ENCODE measurements around the gene LONP1. TPM values are rescaled to one million over a fixed set of nuclear protein-coding genes. Genes with fewer than 3 reads are reported as not detected.

The LONP1 gene
- total and polyA plus RNA-seq, 9 donors = 25.5 to 77.2 (median 51.4) TPM

DNA sequence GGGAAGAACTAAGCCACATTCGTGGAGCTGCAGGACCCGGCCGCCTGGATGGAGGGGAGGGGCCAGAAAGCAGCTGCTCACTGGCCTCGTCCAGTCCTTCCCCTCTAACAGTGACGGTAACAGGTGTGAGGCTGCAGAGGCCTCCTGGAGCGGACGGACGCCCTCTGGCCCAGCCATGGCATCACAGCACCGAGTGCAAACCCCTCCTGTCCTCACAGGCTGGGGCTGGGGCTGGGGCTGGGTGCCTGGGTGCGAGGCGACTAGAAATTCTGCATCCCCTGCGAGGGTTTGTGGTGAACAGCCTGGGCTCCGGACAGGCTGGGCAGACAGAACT is 43.2 kb downstream of the LONP1 start:
- Histone ChIP-seq H3K27me3 (no peaks in the 10 kb centered on the region), H3K27ac (no peak overlapping the region), H3K36me3 (no peaks in the 10 kb centered on the region), H3K4me3 (no peak overlapping the region), H3K4me1 (ENCODE audit: insufficient read depth) (peaks cover 10% of the 10 kb centered on the region), H3K9me3 (no peaks in the 10 kb centered on the region)
- intact Hi-C loops (cut with DNase I) = loop anchor here in 1 of 4 donors (5.0 kb wide), 1 partner anchor 49 kb away; no protein-coding TSS in a partner anchor
- peak in 1 of 5 donors; percentile 26 for DNase-seq
- 50 to 64% (median 56%) methylated on average over 13 of the region's 13 CpGs for WGBS, 3 donors
- TF ChIP-seq POLR2A (IDR thresholded peaks at IDR 0.05) (no peak), EP300 (IDR thresholded peaks at IDR 0.05) (no peak)
- TF ChIP-seq, protein P1, sequence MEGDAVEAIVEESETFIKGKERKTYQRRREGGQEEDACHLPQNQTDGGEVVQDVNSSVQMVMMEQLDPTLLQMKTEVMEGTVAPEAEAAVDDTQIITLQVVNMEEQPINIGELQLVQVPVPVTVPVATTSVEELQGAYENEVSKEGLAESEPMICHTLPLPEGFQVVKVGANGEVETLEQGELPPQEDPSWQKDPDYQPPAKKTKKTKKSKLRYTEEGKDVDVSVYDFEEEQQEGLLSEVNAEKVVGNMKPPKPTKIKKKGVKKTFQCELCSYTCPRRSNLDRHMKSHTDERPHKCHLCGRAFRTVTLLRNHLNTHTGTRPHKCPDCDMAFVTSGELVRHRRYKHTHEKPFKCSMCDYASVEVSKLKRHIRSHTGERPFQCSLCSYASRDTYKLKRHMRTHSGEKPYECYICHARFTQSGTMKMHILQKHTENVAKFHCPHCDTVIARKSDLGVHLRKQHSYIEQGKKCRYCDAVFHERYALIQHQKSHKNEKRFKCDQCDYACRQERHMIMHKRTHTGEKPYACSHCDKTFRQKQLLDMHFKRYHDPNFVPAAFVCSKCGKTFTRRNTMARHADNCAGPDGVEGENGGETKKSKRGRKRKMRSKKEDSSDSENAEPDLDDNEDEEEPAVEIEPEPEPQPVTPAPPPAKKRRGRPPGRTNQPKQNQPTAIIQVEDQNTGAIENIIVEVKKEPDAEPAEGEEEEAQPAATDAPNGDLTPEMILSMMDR (IDR thresholded peaks at IDR 0.05) = no peak

DNA sequence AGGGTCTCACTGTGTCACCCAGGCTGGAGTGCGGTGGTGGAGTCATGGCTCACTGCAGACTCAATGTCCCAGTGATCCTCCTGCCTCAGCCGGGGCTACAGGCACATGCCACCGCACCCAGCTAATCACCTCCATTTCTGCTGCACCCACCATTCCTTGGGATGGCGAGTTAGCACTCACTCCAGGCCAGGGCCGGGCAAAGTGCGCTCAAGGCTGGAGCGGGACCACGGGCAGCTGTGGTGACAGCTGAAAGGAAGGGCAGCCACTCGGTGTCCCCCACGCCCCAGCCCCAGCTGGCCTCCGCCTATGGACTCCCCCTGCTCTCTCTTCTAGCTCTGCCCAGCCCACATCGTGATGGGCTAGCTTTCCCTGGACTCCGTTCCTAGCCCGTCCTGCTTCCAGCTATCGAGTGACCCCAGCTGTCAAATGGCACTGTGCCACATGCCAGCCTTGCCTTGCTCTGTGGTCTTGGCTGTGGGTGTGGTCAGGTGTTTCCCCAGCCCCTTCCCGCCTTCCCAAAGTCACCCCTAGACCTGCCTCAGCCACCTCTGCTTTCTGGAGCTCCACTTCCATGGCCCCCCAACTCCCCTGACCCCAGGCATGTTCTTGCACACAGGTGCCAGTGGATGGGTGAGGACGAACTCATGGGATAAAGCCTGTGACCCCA is 43.7 kb downstream of the LONP1 start:
- H3K4me3 ChIP-seq = no peak overlapping the region
- no peak overlapping the region for H3K27ac ChIP-seq
- no peaks in the 10 kb centered on the region for H3K36me3 ChIP-seq
- intact Hi-C loops (cut with DNase I) = loop anchor here in 1 of 4 donors (5.0 kb wide), 1 partner anchor 49 kb away; no protein-coding TSS in a partner anchor
- 62 to 73% (median 64%) methylated on average over 17 of the region's 17 CpGs for WGBS, 3 donors
- no peak for TF ChIP-seq POLR2A (IDR thresholded peaks at IDR 0.05)
- TF ChIP-seq EP300 (IDR thresholded peaks at IDR 0.05) = no peak
- TF ChIP-seq, protein P1 (IDR thresholded peaks at IDR 0.05) = no peak
- H3K4me1 ChIP-seq (ENCODE audit: insufficient read depth) = peaks cover 8% of the 10 kb centered on the region
- H3K27me3 ChIP-seq = no peaks in the 10 kb centered on the region
- no peaks in the 10 kb centered on the region for H3K9me3 ChIP-seq
- DNase-seq = peak in 1 of 5 donors; percentile 31

DNA sequence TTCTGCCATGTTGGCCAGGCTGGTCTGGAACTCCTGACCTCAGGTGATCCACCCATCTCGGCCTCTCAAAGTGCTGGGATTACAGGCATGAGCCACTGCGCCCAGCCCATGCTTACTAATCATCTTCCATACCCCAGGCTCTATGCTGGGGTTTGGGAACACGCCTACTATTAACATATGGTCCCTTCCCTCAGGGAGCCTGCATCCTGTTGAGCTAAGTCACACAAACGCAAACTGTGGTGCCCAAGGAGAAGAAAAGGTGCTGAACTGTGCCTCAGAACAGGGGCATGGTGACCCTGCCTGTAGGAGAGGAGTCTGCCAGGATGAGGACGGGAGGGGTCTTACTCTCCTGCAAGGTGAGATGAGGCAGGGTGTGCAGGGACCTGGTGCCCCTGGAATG is 45.2 kb downstream of the LONP1 start:
- Histone ChIP-seq H3K4me3 (no peak overlapping the region), H3K27me3 (no peaks in the 10 kb centered on the region), H3K4me1 (ENCODE audit: insufficient read depth) (peaks cover 5% of the 10 kb centered on the region), H3K27ac (no peak overlapping the region), H3K9me3 (no peaks in the 10 kb centered on the region), H3K36me3 (no peaks in the 10 kb centered on the region)
- WGBS, 3 donors = 75 to 87% (median 77%) methylated on average over 5 of the region's 5 CpGs
- no peak for DNase-seq
- intact Hi-C loops (cut with DNase I) = loop anchor here in 1 of 4 donors (5.0 kb wide), 1 partner anchor 47 kb away; no protein-coding TSS in a partner anchor
- TF ChIP-seq EP300 (IDR thresholded peaks at IDR 0.05) (no peak), POLR2A (IDR thresholded peaks at IDR 0.05) (no peak)
- TF ChIP-seq, protein P1 (IDR thresholded peaks at IDR 0.05) = no peak

DNA sequence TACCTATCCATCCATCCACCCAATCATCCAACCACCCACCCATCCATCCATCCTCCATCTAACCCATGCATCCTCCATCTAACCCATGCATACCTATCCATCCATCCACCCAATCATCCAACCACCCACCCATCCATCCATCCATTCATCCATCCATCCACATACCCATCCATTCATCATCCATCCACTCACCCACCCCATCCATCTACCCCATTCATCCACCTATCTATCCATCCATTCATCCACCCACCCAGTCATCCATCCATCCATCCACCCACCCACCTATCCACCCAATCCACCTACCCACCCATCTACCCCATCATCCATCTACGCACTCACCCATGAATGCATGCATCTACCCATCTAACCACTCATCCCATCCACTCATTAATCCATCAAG is 46.2 kb downstream of the LONP1 start:
- 96 to 100% (median 100%) methylated on average over 1 of the region's 1 CpG for WGBS, 3 donors
- no peaks in the 10 kb centered on the region for H3K4me1 ChIP-seq (ENCODE audit: insufficient read depth)
- H3K4me3 ChIP-seq = no peak overlapping the region
- no peaks in the 10 kb centered on the region for H3K9me3 ChIP-seq
- no peak overlapping the region for H3K27ac ChIP-seq
- no peak for DNase-seq
- no peaks in the 10 kb centered on the region for H3K36me3 ChIP-seq
- TF ChIP-seq POLR2A (IDR thresholded peaks at IDR 0.05) = no peak
- TF ChIP-seq EP300 (IDR thresholded peaks at IDR 0.05) = no peak
- TF ChIP-seq, protein P1 (IDR thresholded peaks at IDR 0.05) = no peak
- H3K27me3 ChIP-seq = no peaks in the 10 kb centered on the region
- intact Hi-C loops (cut with DNase I) = no loop called here
